Thyroid gland (tissue), 4 donors: ENCODE results near the gene SOCS6.

Experiments used
- CTCF ChIP-seq, 6 experiments: fragments of 200-600 bp in 3 of 6; fragments of 450-650 bp in 3 of 6; sonication (generic) in 3 of 6; IDR thresholded peaks; one replicate each; pipeline ENCODE4 v1.5.1; 2016 to 2019; ENCODE audit warnings: antibody characterized with exemption in 6 of 6, mild to moderate bottlenecking in 2 of 6, inconsistent platforms in 1 of 6, moderate library complexity in 1 of 6
- POLR2A ChIP-seq, 2 donors: fragments of 450-650 bp; IDR thresholded peaks; one replicate each; pipeline ENCODE4 v1.6.1; 2017; ENCODE audit warnings: antibody characterized with exemption in 2 of 2, mild to moderate bottlenecking in 2 of 2, moderate library complexity in 1 of 2

- TF ChIP-seq CTCF (IDR thresholded peaks at IDR 0.05) = no peak
- TF ChIP-seq POLR2A (IDR thresholded peaks at IDR 0.05) = no peak
Observed at GRCh38 chr18:70276416-70277191, 12.2 kb upstream of the SOCS6 start.
